ENCODE results near the gene POGK.
"Not testable (repeated sequence)": the region's sequence is repeated elsewhere in the genome, so short reads cannot be mapped to it uniquely, and the experiment has no call there.

The POGK gene

DNA sequence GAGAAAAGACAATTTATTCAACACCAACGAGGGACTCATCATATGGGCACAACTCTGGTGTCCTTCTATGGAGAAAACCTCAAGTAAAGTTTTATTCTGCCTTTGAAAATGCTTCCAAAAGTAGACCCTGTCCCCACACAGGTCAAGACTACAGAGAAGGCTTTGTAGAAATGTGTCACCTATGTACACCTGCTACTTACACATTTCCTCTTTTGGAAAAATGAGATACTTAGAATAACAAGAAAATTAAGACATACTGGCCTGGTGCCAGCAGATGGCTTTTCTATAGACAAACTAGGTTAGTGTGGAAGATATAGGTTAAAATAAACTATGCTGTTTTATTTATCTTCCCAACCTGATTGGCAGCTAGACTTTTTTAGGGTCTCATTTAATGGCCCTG lies 13.6 kb downstream of the POGK start:
- Histone ChIP-seq H3K4me3 (no peak overlapping the region), H3K27ac (no peak overlapping the region)

GRCh38 chr1:166855558-166855957 lies 16.3 kb downstream of the POGK start:
- no peak overlapping the region for H3K27ac ChIP-seq
- H3K4me3 ChIP-seq, result no peak overlapping the region

DNA sequence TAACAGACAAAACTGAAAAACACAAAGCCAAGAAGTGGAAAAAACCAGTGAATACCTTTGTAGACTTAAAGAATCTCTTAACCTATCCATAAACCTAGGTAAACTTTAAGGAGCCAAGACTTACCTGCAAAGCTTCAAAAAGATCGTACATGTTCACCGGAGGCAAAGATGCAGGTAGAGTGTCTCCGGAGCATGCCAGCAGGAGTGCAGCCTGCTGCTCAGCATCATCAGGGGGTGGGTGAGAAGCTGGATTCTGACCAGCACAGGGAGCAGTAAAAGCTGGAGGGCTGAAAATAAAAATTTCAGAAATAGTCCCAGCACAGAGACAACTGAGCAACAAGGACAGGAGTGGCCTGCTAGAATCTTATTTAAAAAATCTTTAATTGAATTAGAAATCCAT lies 18.7 kb downstream of the POGK start:
- H3K27ac ChIP-seq, result no peak overlapping the region
- no peak overlapping the region for H3K4me3 ChIP-seq

DNA sequence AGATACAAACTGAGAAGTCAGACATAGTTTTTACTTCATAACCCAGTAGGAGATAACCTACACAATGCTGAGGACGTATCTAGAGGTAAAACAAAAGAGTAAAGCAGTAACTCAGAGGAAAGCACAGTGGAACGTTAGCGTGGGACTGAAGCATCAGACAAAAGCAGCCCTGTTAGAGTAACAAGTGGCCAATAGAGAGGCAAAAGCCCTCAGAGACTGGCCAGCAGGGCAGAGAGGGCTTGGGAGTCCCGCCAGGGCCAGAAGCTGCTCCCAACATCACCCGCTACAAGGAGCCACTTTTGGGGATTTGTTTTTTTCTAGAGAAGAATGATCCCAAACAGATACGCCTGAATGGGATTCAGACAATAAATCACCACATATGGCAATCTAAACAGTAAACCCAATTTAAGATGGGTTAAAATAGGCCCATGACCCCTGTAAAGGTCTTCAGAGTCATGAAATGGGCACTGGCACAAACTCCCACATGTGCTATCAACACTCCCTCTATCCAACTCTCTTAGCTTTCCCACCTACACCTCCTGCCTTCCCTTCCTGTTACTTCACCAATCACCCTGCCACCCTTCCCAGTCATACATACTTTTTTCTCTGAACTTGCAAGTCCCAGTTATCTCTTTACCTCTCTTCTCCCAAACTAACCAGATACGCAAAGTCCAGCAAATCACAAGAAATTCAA lies 19.6 kb downstream of the POGK start:
- H3K27ac ChIP-seq, result no peak overlapping the region

DNA sequence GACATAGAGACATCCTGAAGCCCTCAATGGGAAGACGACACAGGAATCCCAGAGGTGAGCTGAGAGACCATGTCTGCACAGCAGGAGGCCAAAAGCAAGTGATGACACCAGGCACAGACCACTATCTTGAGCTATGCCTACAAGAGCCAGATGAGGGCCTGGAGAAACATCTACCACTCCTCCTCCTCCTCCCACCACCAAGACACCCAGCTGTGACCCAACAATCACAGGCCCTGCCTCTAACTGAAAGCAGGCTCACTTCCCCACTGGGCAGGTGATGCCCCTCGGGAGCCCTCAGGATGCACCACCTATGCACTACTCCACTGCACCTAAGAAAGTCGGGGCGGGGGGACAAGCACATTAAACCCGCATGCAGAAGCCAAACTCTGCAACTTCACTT lies 20.3 kb downstream of the POGK start:
- H3K4me3 ChIP-seq, result no peak overlapping the region
- no peak overlapping the region for H3K27ac ChIP-seq

More for the DNA sequence above, 19.6 kb downstream of the POGK start:
- no peak overlapping the region for H3K4me3 ChIP-seq

GRCh38 chr1:166865926-166866325 lies 26.7 kb downstream of the POGK start:
- no peak overlapping the region for H3K27ac ChIP-seq

GRCh38 chr1:166868639-166869038 lies 29.4 kb downstream of the POGK start:
- Histone ChIP-seq H3K27ac (no peak overlapping the region), H3K4me3 (no peak overlapping the region)

More at GRCh38 chr1:166865926-166866325, 26.7 kb downstream of the POGK start:
- no peak overlapping the region for H3K4me3 ChIP-seq

DNA sequence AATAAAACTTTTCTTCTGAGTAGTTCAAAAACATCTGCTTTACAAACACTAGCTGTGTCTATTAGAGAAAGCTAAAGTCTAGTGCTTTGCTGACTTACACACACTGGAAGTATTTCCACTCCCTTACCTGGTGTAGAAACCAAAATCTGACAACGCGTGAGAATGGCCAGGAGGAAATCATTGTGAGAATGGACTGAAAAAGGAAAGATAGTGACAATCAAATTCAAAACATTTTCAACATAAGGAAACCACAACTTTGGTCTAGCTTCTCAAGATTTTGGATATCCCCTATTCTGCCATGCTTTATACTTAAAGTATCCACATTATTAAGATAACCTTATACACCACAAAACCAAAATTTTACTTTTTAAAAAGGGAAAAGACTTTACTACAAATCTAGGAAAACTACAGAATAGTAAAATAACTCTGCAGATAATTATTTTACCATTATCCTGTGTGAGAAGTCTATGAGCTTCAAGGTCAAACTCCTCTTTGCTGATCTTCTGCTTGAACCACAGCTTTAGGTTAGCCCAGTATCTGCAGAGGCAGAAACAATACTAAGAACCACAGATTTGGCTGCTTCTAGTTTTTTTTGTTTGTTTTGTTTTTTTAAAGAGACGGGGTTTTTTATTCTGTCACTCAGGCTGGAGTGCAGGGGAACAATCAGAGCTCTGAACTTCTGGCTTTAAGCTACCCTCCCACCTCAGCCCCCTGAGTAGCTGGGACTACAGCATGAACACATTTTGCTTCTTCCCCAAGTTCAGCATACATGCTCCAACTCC lies 30.2 kb downstream of the POGK start:
- no peak overlapping the region for H3K4me3 ChIP-seq
- H3K27ac ChIP-seq, result no peak overlapping the region

- Histone ChIP-seq H3K4me3 (no peak overlapping the region), H3K27ac (no peak overlapping the region)
These were observed 31.3 kb downstream of the POGK start for GRCh38 chr1:166870584-166870983.

DNA sequence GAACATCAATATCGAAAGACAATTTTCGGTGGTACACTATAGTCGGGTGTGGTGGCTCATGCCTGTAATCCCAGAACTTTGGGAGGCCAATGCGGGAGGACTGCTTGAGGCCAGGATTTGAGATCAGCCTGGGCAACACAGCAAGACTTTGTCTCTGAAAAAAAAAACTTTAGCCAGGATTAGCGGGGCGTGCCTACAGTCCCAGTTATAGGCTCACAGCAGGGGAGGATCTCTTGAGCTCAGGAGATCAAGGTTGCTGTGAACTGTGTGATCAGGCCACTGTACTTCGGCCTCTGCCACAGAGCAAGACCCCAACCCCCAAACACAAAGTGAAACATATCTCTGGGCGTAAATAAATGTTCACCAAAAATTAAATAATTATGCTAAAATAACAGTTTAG lies 35.2 kb downstream of the POGK start:
- Histone ChIP-seq H3K4me3 (no peak overlapping the region), H3K27ac (no peak overlapping the region)

DNA sequence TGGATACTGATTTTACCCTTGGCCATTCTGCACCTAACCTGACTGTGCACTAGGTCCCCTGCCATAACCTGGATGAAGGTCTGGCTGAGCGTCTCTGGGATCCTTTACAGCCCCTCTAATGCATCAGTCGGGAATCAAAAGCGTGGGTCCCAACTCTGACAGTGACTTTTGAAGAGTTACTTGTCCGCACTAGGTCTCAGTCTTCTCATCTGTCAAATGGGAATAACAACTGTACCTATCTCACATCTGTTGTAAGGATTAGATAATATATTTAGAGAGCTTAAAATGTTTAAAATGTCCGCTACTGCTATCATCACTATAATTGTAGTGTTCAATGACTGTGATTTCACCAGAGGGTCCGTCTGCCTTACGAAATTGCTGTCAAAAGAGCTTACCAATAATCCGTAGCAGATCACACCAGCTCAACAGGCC lies 36.0 kb downstream of the POGK start:
- H3K4me3 ChIP-seq, result peak overlapping the region; percentile 66 to 98 (median 93)
- peak overlapping the region in 19 of 21 experiments; percentile 79 to 99 (median 92) for H3K27ac ChIP-seq

GRCh38 chr1:166875734-166876539 lies 36.7 kb downstream of the POGK start, which contains the start of gene TADA1:
TSS of gene TADA1 (minus strand) at chr1:166876264. CDS start at chr1:166876233, 31 bp downstream.
- H3K4me3 ChIP-seq, result peak within 1 kb of the TSS; percentile 66 to 98 (median 93)
- peak within 1 kb of the TSS; percentile 79 to 99 (median 92) for H3K27ac ChIP-seq

- Histone ChIP-seq H3K27ac (peak overlapping the region in 5 of 21 experiments; percentile 11 to 98 (median 92)), H3K4me3 (peak overlapping the region; percentile 6 to 98 (median 93))
These were observed 37.2 kb downstream of the POGK start for GRCh38 chr1:166876540-166876838.

DNA sequence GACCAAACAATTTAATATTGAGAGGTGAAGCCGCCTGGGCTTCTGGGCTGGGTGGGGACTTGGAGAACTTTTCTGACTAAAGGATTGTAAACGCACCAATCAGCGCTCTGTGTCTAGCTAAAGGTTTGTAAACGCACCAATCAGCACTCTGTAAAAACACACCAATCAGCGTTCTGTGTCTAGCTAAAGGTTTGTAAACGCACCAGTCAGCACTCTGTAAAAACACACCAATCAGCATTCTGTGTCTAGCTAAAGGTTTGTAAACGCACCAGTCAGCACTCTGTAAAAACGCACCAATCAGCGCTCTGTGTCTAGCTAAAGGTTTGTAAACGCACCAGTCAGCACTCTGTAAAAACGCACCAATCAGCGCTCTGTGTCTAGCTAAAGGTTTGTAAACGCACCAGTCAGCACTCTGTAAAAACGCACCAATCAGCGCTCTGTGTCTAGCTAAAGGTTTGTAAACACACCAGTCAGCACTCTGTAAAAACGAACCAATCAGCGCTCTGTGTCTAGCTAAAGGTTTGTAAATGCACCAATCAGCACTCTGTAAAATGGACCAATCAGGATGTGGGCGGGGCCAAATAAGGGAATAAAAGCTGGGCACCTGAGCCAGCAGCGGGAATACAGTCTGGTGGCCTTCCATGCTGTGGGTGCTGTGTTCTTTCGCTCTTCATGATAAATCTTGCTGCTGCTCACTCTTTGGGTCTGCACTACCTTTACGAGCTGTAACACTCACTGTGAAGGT lies 39.1 kb downstream of the POGK start:
- H3K27ac ChIP-seq, H3K4me3 ChIP-seq: not testable (repeated sequence)

DNA sequence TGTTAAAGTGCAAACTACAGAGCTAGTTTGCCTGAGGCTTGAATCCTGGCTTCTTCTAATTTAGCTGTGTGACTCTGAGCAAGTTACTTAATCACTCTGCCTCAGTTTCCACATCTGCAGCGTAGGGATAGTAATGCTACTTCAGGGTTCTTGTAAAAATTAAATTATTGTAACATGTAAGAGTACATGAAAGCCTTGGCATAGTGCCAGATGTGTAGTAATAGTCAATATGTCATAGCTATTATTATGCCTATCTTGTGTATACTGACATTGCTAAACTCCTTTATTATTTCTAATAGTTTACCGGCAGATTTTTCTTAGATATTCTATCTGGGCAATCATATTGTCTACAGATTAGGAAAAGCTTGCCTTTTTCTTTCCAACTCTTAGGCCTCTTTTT lies 43.6 kb downstream of the POGK start:
- Histone ChIP-seq H3K27ac (no peak overlapping the region), H3K4me3 (no peak overlapping the region)

DNA sequence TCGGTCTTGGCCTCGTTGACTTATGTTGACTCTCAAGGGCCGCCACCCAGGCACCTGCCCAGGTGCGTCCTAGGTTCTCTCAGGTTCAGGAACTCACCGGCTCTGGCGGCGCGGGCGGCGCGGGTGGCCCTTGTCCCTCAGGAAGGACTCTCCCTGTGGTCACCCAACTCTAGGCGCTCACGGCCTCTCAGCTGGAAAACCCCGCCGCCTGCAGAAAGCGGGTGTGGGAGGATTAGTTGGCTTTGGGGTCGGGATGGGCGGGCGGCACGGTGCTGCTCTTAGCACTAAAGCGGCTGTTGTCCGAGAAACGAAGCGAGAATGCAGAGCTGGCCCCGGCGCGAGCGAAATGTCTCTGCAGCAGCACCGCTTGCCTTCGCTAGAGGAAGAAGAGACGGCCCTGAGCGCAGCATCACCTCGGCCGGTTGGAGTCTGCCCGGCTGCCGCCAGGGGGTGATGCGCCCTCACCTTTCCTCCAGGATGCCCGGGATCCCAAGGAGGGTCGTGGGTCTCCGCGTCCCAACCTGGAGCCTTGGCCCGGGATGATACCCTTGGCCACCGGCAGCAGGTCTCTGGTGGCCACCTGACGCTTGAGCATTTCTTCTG lies 44.9 kb downstream of the POGK start:
- no peak overlapping the region for H3K4me3 ChIP-seq
- H3K27ac ChIP-seq, result no peak overlapping the region

- no peak overlapping the region for H3K4me3 ChIP-seq
- no peak overlapping the region for H3K27ac ChIP-seq
These were observed 45.7 kb downstream of the POGK start for GRCh38 chr1:166884971-166885370.

DNA sequence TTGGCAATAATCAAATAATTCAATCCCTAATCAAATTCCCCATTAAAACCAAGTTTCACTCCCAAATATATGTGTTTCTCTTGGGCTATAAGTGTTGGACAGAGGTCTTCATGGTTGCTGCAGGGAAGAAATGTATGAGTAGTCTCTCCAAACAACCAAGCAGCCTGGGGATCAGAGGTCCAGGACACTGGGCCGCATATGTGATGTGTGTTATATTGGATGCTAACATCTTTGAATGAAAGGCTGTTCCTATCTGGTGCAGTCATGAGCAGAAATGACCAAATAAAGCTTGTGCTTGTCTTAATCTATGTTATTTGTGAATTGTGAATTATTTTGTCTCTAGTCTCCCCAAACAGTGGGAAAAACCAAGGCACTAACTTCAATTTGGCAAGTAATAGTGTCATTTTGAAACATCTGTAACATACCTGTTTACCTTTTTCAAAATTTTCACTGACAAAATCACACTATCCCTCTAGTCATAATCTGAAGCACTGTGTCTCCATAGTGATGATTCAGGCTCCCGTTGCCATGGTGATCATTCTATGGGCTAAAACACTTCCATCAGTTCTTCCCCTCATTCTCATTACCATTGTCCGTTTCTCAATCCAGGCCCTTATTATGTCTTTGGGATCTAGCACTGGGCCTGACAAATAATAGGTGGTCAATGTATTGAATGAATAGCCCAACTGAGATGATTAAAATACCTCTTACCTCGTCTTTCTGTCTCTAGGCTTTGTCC lies 49.3 kb downstream of the POGK start:
- H3K27ac ChIP-seq, result no peak overlapping the region
- no peak overlapping the region for H3K4me3 ChIP-seq

GRCh38 chr1:166889776-166890175 lies 50.5 kb downstream of the POGK start:
- Histone ChIP-seq H3K4me3 (no peak overlapping the region), H3K27ac (no peak overlapping the region)
